OCI-LY7 (cell line): ENCODE measurements around the gene RASAL1. TPM values are rescaled to one million over a fixed set of nuclear protein-coding genes. Genes with fewer than 3 reads are reported as not detected.

Experiments
- BruUV-seq: library from RNA; stranded (reverse); fragments of 400-500 nt; replicated peaks from 2 replicates; lab custom pipeline; 2021; lab: Mats Ljungman, UMichigan
- CTCF ChIA-PET: fragments of 300-600 bp; sonication (Branson Sonifier 250); formaldehyde crosslinking; loops from one replicate; lab custom pipeline; 2022; ENCODE audit warnings: antibody characterized with exemption; ENCODE audit not compliant: unreplicated experiment; lab: Charles Lee
- POLR2A ChIA-PET: fragments of 300-600 bp; sonication (Branson Sonifier 250); formaldehyde crosslinking; loops from one replicate; lab custom pipeline; 2022; ENCODE audit warnings: antibody characterized with exemption; lab: Charles Lee
- DNase-seq: peaks from one replicate; pipeline ENCODE4 v3.0.0-alpha.2; 2015; ENCODE audit warnings: low spot score
- H2AFZ ChIP-seq: fragments of 200-600 bp; sonication (generic), shearing (Covaris generic); 2 replicates; pipeline ENCODE4 v1.6.1; 2014; ENCODE audit warnings: mild to moderate bottlenecking, antibody characterized with exemption, low read length, moderate library complexity
- H3K27ac ChIP-seq: fragments of 200-600 bp; sonication (generic); 2 replicates; pipeline ENCODE4 v1.5.1; 2014; ENCODE audit warnings: mixed run types, low read depth, mild to moderate bottlenecking, moderate library complexity, low read length, inconsistent platforms; ENCODE audit not compliant: poor library complexity, severe bottlenecking
- H3K36me3 ChIP-seq: fragments of 200-600 bp; sonication (generic); 2 replicates; pipeline ENCODE4 v1.6.1; 2014; ENCODE audit warnings: mild to moderate bottlenecking, antibody characterized with exemption, low read length, moderate library complexity, mixed read lengths; ENCODE audit not compliant: insufficient read depth
- H3K4me1 ChIP-seq: fragments of 200-600 bp; sonication (generic); 2 replicates; pipeline ENCODE4 v1.5.1; 2014; ENCODE audit warnings: mild to moderate bottlenecking, low read length; ENCODE audit not compliant: insufficient read depth, poor library complexity, severe bottlenecking
- H3K4me2 ChIP-seq: fragments of 200-600 bp; sonication (generic); 2 replicates; pipeline ENCODE4 v1.6.1; 2014; ENCODE audit warnings: mild to moderate bottlenecking, low read length
- H3K4me3 ChIP-seq: fragments of 200-600 bp; sonication (generic); 2 replicates; pipeline ENCODE4 v1.5.1; 2014; ENCODE audit warnings: mild to moderate bottlenecking, low read depth, low read length; ENCODE audit not compliant: poor library complexity, severe bottlenecking
- H3K79me2 ChIP-seq: fragments of 200-600 bp; sonication (generic); 2 replicates; pipeline ENCODE4 v1.6.1; 2016; ENCODE audit warnings: low read depth, mild to moderate bottlenecking, low read length, moderate library complexity, mixed read lengths; ENCODE audit not compliant: insufficient read depth
- H3K9me2 ChIP-seq: fragments of 200-600 bp; sonication (generic); 2 replicates; pipeline ENCODE4 v1.6.1; 2016; ENCODE audit warnings: mild to moderate bottlenecking, low read length, mixed read lengths; ENCODE audit not compliant: insufficient read depth
- H3K9me3 ChIP-seq: fragments of 200-600 bp; sonication (generic); 2 replicates; pipeline ENCODE4 v1.6.1; 2014; ENCODE audit warnings: mild to moderate bottlenecking, mixed run types, low read length, mixed read lengths
- H4K20me1 ChIP-seq: fragments of 200-600 bp; sonication (generic); 2 replicates; pipeline ENCODE4 v1.6.1; 2014; ENCODE audit warnings: mild to moderate bottlenecking, antibody characterized with exemption, low read length, moderate library complexity, mixed read lengths; ENCODE audit not compliant: insufficient read depth
- CTCF ChIP-seq: fragments of 200-600 bp; sonication (generic); conservative IDR thresholded peaks from 2 replicates; pipeline ENCODE4 v1.5.1; 2014; ENCODE audit warnings: mild to moderate bottlenecking, antibody characterized with exemption, low read length, moderate library complexity, mixed read lengths
- EZH2phosphoT487 ChIP-seq: fragments of 200-600 bp; sonication (generic); IDR thresholded peaks from 2 replicates; pipeline ENCODE4 v1.6.1; 2018; ENCODE audit warnings: low read depth, borderline replicate concordance, mild to moderate bottlenecking, mixed run types, antibody characterized with exemption, low read length, moderate library complexity, mixed read lengths
- intact Hi-C: fragments of 100-400 bp; cut with micrococcal nuclease; formaldehyde crosslinking; loops from one replicate; pipeline ENCODE4 v1.10.0; 2022; ENCODE audit not compliant: unreplicated experiment
- total RNA-seq, 2 experiments: library from RNA; depleted of rRNA in 1 of 2; stranded (reverse); fragments of >200 nt in 1 of 2; shearing (Covaris generic) in 1 of 2; gene quantifications; 2 replicates each; pipeline ENCODE4 v1.2.3, GENCODE V29; 2014 to 2022

RASAL1 gene
- total RNA-seq, 2 experiments from 2014 or later: 74.4 to 89.1 TPM

GRCh38 chr12:113092607-113093408 is 42.8 kb downstream of the RASAL1 start:
- Histone ChIP-seq H3K9me3 (no peaks in the 10 kb centered on the region), H3K36me3 (peaks cover 97% of the 10 kb centered on the region), H3K27ac (peak overlapping the region; percentile 97), H3K79me2 (peaks cover 44% of the 10 kb centered on the region), H3K9me2 (no peaks in the 10 kb centered on the region), H2AFZ (no peak overlapping the region), H3K4me1 (peaks cover 78% of the 10 kb centered on the region), H3K4me2 (peak overlapping the region; percentile 79), H3K4me3 (no peak overlapping the region), H4K20me1 (peaks cover 7% of the 10 kb centered on the region; the same call in 1 of the 2 replicates)
- intact Hi-C loops: loop anchor here (1.0 kb wide), 1 partner anchor 42 kb away; no protein-coding TSS in a partner anchor
- no TSS peak for BruUV-seq
- TF ChIP-seq EZH2phosphoT487: no peak
- peak; percentile 72 for TF ChIP-seq CTCF
- POLR2A ChIA-PET: interaction anchor here (0.7 to 1.9 kb wide), 8 partner anchors 9 to 100 kb away, joined by 3 to 7 read pairs (median 3); partner anchors contain the start of gene DTX1
- CTCF ChIA-PET: interaction anchor here (0.7 to 1.1 kb wide), 4 partner anchors 29 to 99 kb away, joined by 3 to 9 read pairs (median 4); no protein-coding TSS in a partner anchor
- peak; percentile 68 for DNase-seq

GRCh38 chr12:113091506-113091905 is 44.1 kb downstream of the RASAL1 start:
- intact Hi-C loops: no loop called here
- ChIA-PET CTCF (interaction anchor here (1.1 kb wide), 1 partner anchor 98 kb away, joined by 9 read pairs; no protein-coding TSS in a partner anchor), POLR2A (interaction anchor here (0.9 to 1.9 kb wide), 2 partner anchors 36 to 83 kb away, joined by 3 to 7 read pairs; partner anchors contain the start of gene DTX1)
- H2AFZ ChIP-seq: no peak overlapping the region
- BruUV-seq: no TSS peak
- peak overlapping the region; percentile 2 for H3K4me3 ChIP-seq
- H4K20me1 ChIP-seq: peaks cover 7% of the 10 kb centered on the region; the same call in 1 of the 2 replicates
- DNase-seq: no peak
- peak overlapping the region; percentile 79 for H3K4me2 ChIP-seq
- H3K4me1 ChIP-seq: peaks cover 78% of the 10 kb centered on the region
- H3K79me2 ChIP-seq: peaks cover 56% of the 10 kb centered on the region
- no peaks in the 10 kb centered on the region for H3K9me2 ChIP-seq
- peaks cover 96% of the 10 kb centered on the region for H3K36me3 ChIP-seq
- H3K27ac ChIP-seq: peak overlapping the region; percentile 97
- TF ChIP-seq EZH2phosphoT487 (no peak), CTCF (no peak)
- H3K9me3 ChIP-seq: no peaks in the 10 kb centered on the region
